ENCODE data around the gene MYBPHL.

- TF ChIP-seq CTCF (IDR thresholded peaks at IDR 0.05) (no peak), POLR2A (IDR thresholded peaks at IDR 0.05) (no peak)
Observed at GRCh38 chr1:109253803-109254620, 52.8 kb downstream of the MYBPHL start.
